CD4-positive, alpha-beta T cell treated with Interleukin-6 at 100 ng/mL for 8 hours (primary cell): ENCODE data around the gene SPTLC3.

Source experiments
- DNase-seq: peaks from one replicate; pipeline ENCODE4 v3.0.0-alpha.2; 2020; ENCODE audit warnings: mixed read lengths, low spot score

SPTLC3 gene

DNA sequence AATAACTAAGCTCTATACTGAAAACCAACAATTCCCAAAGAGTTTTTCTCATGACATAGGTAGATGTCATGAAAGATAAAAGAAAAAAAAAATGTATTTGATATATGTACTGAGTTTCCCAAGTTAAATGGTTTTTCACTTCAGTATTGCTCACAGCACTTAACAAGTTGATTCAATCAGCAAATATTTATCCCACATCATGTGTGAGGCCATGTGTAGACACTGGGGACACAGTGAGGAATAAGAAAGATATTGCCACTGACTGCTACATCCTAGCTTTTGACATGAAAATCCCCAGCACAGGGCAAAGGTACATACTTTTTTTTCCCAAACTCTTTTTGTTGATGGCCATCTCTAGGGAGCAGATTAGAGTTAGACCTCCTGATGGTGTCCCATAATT is 25.3 kb downstream of the SPTLC3 start:
- no peak for DNase-seq

DNA sequence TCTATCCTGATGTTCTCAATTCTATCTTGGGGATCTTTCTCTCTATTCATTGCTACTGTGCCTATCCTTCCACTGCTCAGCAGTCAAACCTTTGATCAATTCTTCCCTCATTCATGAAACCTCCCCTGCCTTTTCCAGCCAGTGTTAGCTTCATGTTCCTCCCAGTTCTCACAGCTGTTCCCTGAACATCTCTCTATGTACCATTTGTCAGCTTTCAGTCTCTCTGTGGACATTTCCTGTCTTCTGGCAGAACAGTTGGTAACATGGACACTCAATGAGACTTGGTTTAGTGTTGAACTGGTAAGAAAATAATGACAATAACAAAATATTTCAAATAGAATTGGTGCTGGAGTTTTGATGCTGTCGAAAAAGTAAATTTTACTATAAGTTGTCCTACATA is 26.2 kb downstream of the SPTLC3 start:
- no peak for DNase-seq

DNA sequence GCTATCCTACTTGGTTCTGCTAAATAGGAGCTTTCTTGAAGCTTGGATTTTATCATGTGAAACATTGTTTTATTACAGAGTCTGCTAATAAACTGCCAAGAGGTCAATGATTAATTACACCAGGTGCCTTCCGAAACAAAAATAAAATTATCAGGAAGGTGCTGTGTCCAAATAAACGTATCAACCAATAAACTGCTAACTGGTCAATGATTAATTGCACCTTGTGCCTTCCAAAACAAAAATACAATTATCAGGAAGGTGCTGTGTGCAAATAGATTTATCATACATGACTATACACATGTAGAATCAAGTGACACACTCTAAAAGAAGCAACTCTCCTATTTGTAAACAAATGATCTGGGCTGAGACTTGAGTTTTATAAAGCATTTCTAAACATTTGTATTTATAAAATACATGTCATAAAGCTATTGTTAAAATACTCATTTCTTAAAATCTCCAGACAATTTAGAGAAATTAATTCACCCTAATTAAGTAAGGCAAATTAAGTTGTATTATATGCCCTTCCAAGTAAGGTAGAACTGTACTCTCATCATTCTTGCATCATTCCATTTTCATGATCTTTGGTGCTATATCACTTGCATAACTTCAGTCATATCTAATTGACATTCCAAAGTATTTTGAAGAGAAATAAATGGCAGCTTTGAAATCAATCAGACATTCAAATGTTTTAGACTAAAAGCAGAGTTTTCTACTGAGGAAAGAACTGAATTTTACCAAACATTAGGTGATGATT is 26.8 kb downstream of the SPTLC3 start:
- DNase-seq = no peak

DNA sequence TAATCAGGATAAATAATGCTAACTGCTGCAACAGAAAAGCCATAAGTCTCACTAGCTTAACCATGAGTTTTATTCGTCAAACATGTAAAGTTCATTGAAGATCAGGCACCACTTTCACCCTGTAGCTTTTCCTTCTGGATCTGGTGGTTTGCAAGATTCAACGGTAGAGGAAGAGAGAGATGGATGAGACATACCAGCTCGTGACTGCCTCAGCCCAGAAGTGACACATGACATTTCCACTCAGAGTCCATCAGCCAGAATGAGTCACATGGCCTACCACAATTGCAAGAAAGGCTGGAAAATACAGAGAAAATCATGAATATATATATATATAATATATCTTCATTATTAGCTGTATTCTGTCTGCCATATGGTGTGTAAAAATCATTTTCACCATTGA is 29.0 kb downstream of the SPTLC3 start:
- DNase-seq = no peak

DNA sequence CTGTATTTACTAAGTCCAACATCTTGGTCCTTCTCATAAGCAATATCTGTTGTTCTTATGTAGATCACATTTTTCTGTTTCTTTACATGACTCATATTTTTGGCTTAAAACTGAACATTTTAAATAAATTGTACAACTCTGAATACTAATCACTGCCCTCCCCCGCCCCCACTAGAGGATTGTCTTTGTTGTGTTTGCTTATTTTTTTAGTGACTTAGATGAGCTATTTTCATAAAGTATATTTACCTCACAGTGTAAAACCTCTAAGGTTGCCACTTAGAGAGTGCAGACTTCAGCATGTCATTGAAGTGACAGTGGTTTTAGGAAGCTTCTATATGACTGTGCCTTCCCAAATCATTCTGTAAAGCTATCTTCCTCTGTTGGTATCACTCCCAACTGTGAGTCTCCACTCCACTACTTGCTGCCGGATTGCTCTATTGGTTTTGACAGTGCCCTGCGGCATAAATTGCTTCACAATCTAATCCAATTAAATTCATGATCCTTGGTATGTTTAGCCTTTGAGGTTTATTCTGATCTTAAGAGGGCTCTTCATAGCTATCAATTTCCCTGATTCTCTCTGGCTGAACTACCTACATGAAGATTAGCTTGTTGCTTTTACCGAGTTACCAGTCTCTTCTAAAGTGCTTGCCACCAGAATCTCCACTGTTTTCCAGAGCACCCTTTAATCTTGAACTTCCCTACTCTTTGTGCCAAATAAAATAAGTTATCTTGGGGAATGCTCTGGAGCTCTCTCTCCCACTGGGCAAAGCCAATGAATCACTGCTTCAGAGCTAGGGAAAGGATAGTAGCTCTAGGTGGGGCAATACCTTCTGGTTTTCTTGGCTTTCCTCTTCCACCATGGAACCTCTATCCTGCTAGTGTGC is 33.0 kb downstream of the SPTLC3 start:
- no peak for DNase-seq

DNA sequence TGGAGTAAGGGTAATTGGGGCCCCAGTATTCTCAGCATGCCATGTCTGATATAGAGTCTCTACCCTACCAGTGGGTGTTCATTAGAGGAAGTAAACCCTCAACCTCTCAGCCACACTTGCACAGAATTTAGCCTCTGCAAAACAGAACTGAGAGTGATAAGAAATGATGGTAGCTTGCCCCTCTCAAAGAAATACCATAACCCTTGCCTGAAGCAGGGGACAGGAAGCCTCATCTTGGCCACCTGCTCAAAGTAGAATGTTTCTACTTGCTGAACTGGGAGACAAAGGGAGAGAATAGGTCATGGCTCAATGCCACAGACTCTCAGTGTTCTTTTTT is 33.7 kb downstream of the SPTLC3 start:
- no peak for DNase-seq

DNA sequence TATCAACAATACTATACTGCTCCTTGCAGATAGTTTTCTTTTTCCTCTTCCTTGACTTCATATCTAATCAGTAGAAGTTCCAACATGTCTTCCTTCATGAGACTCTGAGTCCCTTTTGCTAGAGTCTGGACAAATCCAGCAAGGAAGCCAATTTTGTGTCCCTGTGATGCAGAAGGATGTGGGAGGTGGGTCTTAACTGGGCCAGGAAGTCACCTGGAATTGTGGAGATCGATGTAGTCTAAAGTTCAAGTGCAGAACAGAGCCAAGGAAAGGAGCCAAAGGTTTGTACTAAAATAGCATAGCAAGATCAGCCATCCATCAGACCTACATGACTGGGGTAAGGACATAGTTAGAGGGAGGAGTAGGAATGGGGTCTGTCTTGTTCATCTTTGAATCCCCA is 37.6 kb downstream of the SPTLC3 start:
- no peak for DNase-seq

DNA sequence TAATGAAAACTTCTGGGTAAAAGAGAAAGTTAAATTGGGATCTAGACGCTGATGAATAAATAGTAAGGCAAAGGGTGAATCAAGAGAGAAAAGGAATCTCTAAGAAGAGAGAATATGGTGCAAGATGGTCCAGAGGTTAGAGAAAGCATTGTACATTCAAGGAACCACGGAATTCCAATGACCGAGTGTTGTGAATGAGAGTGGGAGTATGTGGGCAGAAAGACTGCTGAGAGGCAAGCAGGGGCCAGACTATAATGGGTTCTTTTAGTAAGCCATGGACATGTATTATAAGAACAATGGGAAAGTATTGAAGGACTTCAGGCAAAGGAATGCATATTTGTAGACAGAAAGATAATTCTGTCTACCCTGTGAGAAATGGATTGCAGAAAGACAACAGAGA is 45.2 kb downstream of the SPTLC3 start:
- no peak for DNase-seq

DNA sequence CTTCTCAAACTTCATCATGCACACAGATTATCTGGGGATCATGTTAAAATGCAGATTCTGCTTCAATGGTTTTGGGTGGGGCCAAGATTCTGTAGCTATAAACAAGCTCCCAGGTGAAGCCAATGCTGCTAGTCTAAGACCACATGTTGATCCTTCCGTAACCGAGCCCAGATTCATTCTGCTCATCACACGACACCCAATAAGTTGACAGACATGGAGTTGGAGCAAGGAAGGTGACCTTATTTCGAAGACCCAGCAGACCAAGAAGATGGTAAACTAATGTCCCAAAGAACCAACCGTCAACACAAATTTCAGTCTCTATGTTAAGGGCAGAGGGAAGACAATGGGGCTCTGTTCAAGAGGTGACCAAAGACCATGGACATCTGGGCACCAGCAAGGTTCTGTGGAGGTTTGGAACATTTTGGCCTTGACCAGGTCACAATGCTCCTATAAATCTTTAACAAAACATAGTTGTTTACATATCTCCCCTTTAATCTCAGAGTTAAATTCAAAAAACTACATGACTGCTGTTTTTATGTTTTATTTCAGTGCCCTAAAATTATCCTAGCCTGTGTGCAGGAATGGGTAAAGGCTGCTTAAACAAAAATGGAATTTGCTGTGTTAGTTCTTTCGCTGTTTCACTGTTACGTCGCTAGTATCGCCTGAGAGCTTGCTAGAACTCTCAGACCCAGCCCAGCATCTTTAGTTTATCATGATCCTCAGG is 50.1 kb downstream of the SPTLC3 start:
- no peak for DNase-seq

DNA sequence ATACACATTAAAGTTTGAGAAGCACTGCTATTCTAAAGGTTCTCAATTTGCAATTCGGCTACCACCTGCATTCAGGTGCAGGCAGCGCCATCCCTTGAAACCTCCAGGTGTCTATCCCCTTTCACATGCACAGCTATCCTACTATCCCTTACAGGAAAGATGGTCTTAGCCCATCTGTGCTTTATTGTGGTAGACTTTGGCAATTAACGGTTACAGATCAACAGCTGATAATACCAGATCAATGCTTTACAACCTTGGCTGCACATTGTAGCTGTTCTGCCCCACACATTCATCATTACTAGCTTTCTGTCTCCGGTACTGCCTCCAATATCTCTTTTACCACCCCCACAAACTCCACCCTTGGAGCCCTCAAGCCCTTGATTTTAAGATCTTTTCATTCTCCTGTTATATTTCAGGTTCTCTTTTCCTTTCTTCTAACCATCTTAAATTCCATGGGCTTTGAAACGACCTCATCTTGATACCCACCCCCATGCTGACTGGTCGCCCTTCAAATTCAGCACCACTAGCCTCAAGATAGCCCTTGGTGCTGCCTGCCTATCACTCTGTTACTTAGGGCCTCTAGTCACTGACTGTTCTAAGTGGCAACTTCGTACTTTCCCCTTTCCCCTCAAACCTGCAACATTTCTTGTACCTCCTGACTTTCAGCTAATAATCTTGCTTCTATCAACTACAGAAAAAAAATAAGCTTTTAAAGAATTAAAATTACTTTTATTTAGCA is 50.8 kb downstream of the SPTLC3 start:
- no peak for DNase-seq

DNA sequence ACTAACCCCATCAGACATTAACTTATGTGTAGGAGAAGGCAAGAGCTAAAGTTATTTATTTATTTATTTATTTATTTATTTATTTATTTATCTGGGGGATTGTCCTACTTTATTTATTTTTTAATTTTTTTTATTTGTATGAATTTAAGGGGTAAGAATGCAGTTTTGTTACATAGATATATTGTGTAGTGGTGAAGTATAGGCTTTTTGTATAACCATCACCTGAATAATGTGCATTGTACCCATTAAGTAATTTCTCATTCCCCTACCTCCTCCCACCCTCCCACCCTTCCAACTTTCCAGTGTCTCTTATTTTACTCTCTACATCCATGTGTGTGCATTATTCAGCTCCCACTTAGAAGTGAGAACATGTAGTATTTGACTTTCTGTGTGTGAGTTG is 51.6 kb downstream of the SPTLC3 start:
- DNase-seq = no peak

DNA sequence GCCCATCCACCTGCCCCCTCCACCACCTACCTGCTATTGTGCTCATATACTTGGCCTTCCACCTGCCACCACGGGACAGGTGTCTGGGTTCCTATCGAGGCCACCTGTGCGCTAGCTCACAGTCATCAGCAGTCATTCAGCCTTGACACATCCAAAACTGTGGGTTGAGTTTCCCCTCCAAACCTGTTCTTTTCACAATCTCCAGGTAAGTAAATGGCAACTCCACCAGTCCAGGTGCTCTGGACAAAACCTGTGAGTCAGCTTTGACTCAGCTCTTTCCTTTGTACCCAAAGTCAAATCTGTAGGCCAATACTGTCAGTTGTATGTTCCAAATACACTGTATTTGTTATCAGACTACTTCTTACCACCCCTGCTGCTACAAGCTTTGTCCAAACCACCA is 52.6 kb downstream of the SPTLC3 start:
- DNase-seq = no peak

DNA sequence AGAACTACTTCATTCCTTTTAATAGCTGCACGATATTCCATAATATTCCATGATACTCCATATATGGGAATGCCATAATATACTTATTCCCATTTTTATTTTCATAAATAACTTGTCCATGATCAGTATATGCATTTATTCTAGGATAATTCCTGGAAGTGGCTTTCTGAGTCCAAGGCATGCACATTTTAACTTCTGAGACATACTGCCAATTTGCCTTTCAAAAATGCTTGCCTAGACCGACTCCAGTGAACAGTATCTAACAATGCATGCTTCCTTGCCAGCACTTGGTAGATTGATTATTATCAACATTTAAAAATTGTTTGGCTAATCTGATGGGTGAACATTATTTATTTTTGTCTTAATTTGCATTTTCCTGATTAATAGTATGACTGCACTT is 54.0 kb downstream of the SPTLC3 start:
- DNase-seq = no peak

DNA sequence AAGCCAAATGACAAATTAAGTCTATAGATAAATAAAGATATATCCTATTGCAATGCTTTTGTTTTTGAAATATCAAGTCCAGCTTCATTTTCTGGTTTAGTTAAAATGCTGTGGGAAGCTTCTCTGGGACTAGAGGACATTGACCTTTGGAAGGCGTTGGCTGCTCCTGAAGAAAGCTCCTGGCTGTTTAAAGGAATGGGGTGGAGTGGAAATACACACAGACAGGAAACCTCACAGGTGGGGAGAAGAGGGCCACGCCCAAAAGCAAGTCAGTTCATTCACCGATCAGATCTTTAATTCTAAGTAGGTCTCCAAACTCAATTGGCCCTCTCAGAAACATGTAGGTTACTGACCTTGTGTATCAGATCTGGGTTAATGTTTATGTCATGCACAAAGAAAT is 59.6 kb downstream of the SPTLC3 start:
- no peak for DNase-seq

DNA sequence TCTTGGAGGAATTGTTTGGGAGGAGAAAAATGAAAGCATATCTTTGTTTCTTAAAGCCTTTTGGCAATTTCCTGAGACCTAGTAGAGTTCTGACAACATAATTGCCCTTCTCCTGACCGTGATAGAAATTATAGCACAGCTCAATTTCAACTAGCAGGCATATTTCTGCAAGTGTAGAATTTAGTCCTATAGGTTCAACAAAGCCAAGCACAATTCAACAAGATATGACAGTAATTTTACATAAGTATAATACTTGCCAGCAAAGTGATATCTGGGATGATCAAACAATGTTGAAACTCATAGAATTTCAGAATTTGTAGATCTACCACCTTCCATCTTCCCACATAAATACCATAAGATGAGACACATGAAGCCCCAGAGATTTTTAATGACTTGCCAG is 73.1 kb downstream of the SPTLC3 start:
- DNase-seq = no peak

DNA sequence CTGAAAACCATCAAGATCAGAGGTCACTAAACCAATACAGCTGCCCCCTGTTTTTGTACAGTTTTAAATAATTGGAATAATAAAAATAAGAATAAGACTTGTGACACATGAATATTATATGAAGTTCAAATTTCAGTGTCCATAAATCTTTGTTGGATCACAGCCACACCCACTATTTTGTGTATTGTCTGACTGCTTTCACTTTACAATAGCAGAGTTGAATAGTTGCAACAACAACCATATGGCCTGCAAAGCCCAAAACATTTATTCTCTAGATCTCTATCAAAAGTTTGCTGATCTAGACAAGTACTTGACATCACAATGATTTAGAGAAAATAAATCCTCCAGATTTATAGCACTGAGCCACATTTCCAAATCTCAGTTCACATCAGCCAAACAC is 73.6 kb downstream of the SPTLC3 start:
- DNase-seq = no peak

DNA sequence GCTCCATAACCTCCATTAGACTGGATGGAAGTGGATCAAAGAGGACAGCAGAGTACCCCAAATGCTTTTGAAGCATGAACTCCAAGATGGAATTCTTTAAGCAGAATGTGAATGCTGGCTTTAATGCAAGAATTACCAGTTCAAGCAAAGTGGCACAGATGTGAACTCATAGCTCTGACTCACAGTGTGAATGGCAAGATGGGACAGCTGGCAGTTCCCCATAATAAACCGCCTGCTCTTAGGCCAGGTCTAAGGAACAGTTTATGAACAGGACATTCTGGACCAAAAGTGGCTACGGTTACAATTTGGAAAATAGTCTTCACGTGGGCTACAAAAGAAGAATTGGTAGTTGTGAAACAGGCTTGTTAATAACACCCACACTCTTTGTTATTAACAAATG is 76.5 kb downstream of the SPTLC3 start:
- DNase-seq = no peak

DNA sequence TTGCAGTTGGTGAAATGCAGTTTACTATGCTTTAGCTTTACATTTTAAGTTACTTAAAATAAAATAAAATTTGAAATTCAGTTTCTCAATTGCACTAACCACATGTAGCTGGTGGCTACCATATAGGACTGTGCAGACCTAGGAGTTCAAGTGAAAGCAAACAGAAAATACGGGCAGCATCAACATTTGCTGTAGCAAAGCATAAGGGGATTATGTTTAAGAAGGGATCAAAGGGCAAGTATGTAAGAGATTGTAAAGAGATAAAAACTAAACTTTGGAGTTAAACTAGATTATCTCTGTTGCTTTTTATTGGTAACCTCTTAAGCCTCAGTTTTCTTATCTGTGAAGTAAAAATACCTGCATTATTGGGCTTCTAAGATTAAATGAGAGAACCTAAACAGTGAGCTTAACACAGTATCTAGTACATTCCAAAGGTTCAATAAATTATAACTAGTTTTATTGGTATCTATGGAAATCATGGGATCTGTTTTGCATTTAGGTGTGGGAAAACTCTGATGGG is 81.2 kb downstream of the SPTLC3 start:
- no peak for DNase-seq

DNA sequence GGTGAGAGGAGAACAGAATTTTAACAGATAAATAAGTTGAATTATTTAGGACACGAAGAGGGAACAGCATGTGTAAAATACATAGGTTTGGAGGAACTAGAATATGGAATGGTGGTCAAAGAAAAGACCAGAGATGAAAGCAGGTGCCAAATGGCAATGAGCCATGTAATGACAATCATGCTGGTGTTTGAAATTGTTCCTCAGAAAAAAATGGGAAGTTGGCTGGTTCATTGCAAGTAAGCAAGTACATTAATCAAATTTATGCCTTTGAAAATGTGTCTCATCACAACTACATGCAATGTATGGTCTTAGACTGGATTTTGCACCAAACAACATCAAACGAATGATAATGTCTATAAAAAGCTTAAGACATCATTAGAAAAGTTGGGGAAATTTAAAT is 83.3 kb downstream of the SPTLC3 start:
- DNase-seq = no peak

DNA sequence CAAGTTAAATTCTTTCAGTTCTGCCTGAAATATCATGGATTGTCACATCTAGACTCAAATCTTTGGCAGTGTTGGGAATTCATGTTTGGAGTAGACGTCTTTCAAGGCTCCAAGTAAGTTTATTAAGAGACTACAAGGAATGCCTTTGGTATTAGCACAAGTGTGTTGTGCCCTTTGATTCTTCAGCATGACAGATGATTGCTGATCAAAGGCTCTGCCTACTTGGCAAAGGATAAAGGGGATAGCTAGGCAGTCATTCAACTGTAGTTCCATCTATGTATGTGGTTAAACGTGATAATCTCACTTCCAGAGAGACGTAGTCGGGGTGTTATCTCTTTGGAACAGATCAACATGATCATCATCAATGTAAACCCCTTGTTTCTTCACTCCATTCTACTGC is 86.2 kb downstream of the SPTLC3 start:
- DNase-seq = no peak

DNA sequence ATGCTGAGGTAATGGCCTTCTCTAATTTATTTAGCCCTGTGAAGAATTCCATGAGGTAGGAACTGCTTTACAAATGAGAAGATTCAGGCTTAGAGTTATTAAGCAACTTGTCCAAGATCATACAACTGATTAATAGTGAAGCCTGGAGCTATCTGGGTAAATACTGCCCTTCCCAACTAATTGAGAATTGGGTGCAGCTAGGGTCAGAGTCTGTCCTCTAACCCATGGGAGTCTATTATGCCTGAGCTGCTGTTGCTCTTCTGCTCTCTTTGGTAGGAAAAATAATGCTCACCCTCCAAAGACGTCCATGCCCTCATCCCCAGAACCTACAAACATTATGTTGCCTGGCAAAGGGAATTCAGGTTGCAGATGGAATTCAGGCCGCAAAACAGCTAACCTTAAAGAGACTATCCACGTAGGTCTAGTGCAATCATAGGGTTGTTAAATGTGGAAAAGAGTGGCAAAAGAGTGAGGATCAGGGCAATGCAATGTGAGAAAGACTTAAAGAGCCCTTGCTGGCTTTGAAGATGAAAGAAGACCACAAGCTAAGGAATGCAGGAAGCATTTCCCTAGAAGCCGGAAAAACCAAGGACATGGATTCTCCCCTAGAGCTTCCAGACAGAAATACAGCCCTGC is 90.1 kb downstream of the SPTLC3 start:
- DNase-seq = no peak

DNA sequence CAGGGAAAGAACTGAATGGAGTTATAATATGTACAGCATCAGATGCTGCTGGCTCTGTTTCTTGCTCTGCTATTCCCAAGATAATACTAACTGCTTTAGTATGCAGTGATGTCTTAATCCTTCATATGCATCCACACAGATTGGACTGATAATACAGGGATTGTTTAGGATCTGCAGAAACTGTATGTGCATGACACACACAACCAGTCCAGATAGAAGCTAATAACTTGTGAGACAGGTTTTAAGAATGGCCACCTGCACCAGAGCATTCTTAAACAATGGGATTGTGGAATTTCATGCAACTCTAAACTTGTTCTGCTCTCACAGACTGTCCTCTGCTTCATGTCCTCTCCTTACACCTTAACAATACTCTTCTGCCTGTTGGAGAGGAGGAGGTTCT is 90.9 kb downstream of the SPTLC3 start:
- DNase-seq = no peak
